Panc1 (cell line): ENCODE results near the gene GRIA4.

Experiments
- POLR2AphosphoS5 ChIP-seq: IDR thresholded peaks from 2 replicates; pipeline ENCODE4 v1.6.1; 2012; ENCODE audit warnings: mild to moderate bottlenecking, low read depth, low read length, moderate library complexity
- SIN3A ChIP-seq: IDR thresholded peaks from 2 replicates; pipeline ENCODE4 v1.6.1; 2012; ENCODE audit warnings: low read depth, mild to moderate bottlenecking, low read length, moderate library complexity, borderline replicate concordance; ENCODE audit not compliant: insufficient read depth
- TCF7L2 ChIP-seq: IDR thresholded peaks from 2 replicates; pipeline ENCODE4 v1.6.1; 2011; ENCODE audit warnings: mild to moderate bottlenecking, low read depth, low read length, inconsistent platforms
- TF ChIP-seq, protein P1 (sequence below): fragments of 450-650 bp; IDR thresholded peaks from 2 replicates; pipeline ENCODE4 v1.5.1; 2017; ENCODE audit warnings: mild to moderate bottlenecking
- TF ChIP-seq, protein P2 (sequence below), 2 experiments: IDR thresholded peaks; 2 replicates each; pipeline ENCODE4 v1.6.1; 2011 to 2012; ENCODE audit warnings: low read depth in 2 of 2, control low read depth in 1 of 2, low read length in 1 of 2, mild to moderate bottlenecking in 1 of 2, moderate library complexity in 1 of 2; ENCODE audit not compliant: insufficient read depth in 1 of 2

DNA sequence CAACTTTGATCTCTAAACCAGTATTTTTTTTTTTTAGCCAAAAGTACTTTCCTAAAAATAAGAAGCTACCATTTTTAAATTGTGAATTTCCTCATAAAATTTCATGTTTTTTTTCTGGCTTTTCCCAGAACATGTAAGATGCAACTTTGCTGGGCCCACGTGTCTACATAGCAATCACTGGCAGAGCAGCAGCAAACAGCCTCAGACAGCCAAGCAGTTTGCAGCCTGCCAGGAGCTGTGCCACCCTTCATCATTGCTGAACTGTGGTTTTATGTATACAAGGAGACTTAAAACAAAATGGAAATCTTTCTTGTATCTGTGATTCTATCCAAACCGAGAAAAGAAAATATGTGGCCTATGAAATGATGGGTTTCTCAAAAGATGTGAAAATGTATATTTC lies 110.2 kb downstream of the GRIA4 start:
- TF ChIP-seq, protein P1, sequence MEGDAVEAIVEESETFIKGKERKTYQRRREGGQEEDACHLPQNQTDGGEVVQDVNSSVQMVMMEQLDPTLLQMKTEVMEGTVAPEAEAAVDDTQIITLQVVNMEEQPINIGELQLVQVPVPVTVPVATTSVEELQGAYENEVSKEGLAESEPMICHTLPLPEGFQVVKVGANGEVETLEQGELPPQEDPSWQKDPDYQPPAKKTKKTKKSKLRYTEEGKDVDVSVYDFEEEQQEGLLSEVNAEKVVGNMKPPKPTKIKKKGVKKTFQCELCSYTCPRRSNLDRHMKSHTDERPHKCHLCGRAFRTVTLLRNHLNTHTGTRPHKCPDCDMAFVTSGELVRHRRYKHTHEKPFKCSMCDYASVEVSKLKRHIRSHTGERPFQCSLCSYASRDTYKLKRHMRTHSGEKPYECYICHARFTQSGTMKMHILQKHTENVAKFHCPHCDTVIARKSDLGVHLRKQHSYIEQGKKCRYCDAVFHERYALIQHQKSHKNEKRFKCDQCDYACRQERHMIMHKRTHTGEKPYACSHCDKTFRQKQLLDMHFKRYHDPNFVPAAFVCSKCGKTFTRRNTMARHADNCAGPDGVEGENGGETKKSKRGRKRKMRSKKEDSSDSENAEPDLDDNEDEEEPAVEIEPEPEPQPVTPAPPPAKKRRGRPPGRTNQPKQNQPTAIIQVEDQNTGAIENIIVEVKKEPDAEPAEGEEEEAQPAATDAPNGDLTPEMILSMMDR: no peak
- TF ChIP-seq SIN3A (no peak), TCF7L2 (no peak), POLR2AphosphoS5 (no peak)
- TF ChIP-seq, protein P2, sequence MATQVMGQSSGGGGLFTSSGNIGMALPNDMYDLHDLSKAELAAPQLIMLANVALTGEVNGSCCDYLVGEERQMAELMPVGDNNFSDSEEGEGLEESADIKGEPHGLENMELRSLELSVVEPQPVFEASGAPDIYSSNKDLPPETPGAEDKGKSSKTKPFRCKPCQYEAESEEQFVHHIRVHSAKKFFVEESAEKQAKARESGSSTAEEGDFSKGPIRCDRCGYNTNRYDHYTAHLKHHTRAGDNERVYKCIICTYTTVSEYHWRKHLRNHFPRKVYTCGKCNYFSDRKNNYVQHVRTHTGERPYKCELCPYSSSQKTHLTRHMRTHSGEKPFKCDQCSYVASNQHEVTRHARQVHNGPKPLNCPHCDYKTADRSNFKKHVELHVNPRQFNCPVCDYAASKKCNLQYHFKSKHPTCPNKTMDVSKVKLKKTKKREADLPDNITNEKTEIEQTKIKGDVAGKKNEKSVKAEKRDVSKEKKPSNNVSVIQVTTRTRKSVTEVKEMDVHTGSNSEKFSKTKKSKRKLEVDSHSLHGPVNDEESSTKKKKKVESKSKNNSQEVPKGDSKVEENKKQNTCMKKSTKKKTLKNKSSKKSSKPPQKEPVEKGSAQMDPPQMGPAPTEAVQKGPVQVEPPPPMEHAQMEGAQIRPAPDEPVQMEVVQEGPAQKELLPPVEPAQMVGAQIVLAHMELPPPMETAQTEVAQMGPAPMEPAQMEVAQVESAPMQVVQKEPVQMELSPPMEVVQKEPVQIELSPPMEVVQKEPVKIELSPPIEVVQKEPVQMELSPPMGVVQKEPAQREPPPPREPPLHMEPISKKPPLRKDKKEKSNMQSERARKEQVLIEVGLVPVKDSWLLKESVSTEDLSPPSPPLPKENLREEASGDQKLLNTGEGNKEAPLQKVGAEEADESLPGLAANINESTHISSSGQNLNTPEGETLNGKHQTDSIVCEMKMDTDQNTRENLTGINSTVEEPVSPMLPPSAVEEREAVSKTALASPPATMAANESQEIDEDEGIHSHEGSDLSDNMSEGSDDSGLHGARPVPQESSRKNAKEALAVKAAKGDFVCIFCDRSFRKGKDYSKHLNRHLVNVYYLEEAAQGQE (IDR thresholded peaks at IDR 0.05; ENCODE audit: insufficient read depth in 1 of 2, low read depth in 2 of 2, low read length in 1 of 2): no peak
